HUES48 (cell line): ENCODE results near the gene RBSN.

Source experiments
- H3K27ac ChIP-seq: one replicate; pipeline ENCODE4 v1.7.0; 2013; ENCODE audit warnings: low read depth, low read length, inconsistent platforms
- H3K27me3 ChIP-seq: 2 replicates; pipeline ENCODE4 v1.6.1; 2013; ENCODE audit warnings: mild to moderate bottlenecking, low read length; ENCODE audit not compliant: control insufficient read depth, insufficient read depth
- H3K36me3 ChIP-seq: 2 replicates; pipeline ENCODE4 v1.6.1; 2013; ENCODE audit warnings: low read length; ENCODE audit not compliant: control insufficient read depth, insufficient read depth
- H3K4me1 ChIP-seq: 2 replicates; pipeline ENCODE4 v1.6.1; 2013; ENCODE audit warnings: mild to moderate bottlenecking, low read length; ENCODE audit not compliant: control insufficient read depth, insufficient read depth
- H3K4me3 ChIP-seq: 2 replicates; pipeline ENCODE4 v1.5.1; 2013; ENCODE audit warnings: mild to moderate bottlenecking, low read depth, low read length
- H3K9ac ChIP-seq: 2 replicates; pipeline ENCODE4 v1.6.1; 2013; ENCODE audit warnings: mild to moderate bottlenecking, low read depth, low read length, moderate library complexity
- H3K9me3 ChIP-seq: 2 replicates; pipeline ENCODE4 v1.6.1; 2013; ENCODE audit warnings: low read length; ENCODE audit not compliant: control insufficient read depth, insufficient read depth

The RBSN gene

DNA sequence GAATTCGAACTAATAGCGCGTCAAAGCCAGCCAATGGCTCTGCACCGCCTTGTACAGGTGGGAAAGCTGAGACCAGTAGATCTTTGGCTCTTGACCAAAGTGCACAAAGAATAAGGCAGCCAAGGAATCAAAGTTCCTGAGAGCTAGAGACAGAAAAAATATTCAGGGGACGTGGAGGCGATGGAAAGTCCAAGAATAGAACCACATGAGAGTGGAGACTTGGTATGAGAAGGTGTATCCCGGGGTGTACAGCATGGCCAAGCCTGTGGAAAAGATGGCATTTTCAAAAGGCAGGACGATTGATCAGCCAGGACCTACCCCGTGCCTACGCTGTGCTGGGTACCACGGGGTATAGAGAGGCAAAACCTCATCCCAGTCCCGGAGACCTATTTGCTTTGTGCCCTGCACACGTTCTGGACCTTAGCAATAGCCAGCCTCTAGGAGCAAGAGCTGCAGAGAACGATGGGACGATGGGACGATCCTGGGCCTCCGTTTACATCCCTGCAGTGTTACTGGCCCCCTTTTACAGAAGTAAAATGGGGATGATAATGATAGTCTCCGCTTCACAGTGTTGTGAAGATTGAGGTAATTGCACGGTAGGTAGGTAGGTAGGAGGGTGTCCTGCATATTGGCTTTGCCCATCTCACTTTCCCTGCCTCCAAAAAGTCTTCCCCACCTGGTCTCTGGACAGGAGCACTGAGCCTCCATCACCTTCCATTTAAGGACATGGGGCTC lies 583 bp upstream of the RBSN start:
- H3K9me3 ChIP-seq, result no peaks in the 10 kb centered on the region
- peak overlapping the region; percentile 18 for H3K27ac ChIP-seq
- H3K4me1 ChIP-seq, result no peaks in the 10 kb centered on the region
- H3K4me3 ChIP-seq, result peak overlapping the region; percentile 70
- H3K36me3 ChIP-seq, result peaks cover 15% of the 10 kb centered on the region
- peak overlapping the region; percentile 68 for H3K9ac ChIP-seq
- no peaks in the 10 kb centered on the region for H3K27me3 ChIP-seq

DNA sequence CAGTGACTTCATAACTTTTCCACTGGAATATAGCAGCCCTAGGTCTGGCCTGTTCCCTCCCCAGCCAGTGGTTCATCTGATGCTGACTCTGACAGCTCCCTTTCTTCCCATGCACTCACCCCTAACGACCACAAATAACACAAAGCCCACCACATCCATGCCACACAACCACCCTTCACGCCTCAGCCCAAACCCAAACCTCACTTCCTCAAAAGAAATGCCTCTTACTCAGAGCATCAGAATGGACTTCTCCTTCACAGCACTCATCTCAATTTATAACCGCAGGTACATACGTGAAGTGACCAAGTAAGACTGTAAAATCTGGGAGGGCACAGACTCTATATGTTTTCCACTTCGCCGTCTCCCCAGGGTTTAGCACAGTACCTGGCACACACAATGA lies 1.1 kb downstream of the RBSN start:
- no peaks in the 10 kb centered on the region for H3K27me3 ChIP-seq
- peaks cover 23% of the 10 kb centered on the region for H3K36me3 ChIP-seq
- H3K4me1 ChIP-seq, result no peaks in the 10 kb centered on the region
- no peaks in the 10 kb centered on the region for H3K9me3 ChIP-seq
- H3K27ac ChIP-seq, result no peak overlapping the region
- H3K4me3 ChIP-seq, result peak overlapping the region; percentile 70
- no peak overlapping the region for H3K9ac ChIP-seq

- Histone ChIP-seq H3K9ac (no peak overlapping the region), H3K27ac (no peak overlapping the region), H3K9me3 (no peaks in the 10 kb centered on the region), H3K27me3 (no peaks in the 10 kb centered on the region), H3K4me1 (no peaks in the 10 kb centered on the region), H3K36me3 (peaks cover 23% of the 10 kb centered on the region), H3K4me3 (no peak overlapping the region)
These were observed 2.9 kb downstream of the RBSN start for GRCh38 chr3:15096046-15096445.

- no peak overlapping the region for H3K4me3 ChIP-seq
- H3K4me1 ChIP-seq, result no peaks in the 10 kb centered on the region
- H3K9me3 ChIP-seq, result no peaks in the 10 kb centered on the region
- H3K36me3 ChIP-seq, result peaks cover 30% of the 10 kb centered on the region
- no peak overlapping the region for H3K27ac ChIP-seq
- no peaks in the 10 kb centered on the region for H3K27me3 ChIP-seq
- H3K9ac ChIP-seq, result no peak overlapping the region
These were observed 4.6 kb downstream of the RBSN start for GRCh38 chr3:15094187-15094875.

DNA sequence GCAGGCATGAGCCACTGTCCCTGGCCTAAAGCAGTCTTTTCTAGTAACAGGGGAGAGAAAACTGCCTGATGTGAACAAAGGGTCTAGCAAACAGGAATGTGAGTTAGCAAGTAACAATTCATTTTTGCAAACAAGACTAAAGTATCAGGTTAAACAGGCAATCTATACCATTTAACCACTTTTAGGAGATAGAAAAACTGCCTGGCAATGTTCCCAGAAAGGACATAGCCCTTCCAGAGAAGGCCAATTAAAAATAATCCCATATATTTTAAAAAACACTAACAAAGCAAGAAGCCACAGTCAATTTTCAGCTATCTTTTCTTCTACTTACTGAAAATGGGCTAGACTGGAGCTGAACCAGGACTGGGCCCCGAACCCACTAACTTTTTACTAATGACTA lies 6.3 kb downstream of the RBSN start:
- peaks cover 37% of the 10 kb centered on the region for H3K36me3 ChIP-seq
- no peaks in the 10 kb centered on the region for H3K27me3 ChIP-seq
- no peaks in the 10 kb centered on the region for H3K4me1 ChIP-seq
- no peaks in the 10 kb centered on the region for H3K9me3 ChIP-seq
- no peak overlapping the region for H3K9ac ChIP-seq
- H3K4me3 ChIP-seq, result no peak overlapping the region
- no peak overlapping the region for H3K27ac ChIP-seq

DNA sequence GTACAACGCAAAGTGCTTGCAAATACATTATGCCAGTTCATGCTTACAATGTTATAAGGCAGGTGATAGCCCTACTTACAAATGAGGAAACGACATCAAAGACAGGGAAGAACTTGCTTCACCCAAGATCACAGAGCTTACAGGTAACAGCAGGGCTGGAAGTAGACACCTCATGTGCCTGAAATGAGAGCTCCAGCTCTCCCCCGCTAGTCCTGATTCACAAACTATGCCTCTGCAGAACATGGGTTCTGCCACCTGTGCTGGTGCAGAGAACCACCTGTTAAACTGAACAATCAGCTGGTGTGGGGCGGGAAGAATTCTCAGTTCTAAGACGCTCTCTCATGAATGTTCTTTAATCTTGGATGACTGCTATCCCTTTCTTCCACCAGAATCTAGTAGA lies 7.4 kb downstream of the RBSN start:
- Histone ChIP-seq H3K9me3 (no peaks in the 10 kb centered on the region), H3K27me3 (no peaks in the 10 kb centered on the region), H3K4me1 (no peaks in the 10 kb centered on the region), H3K27ac (no peak overlapping the region), H3K36me3 (peaks cover 37% of the 10 kb centered on the region), H3K9ac (no peak overlapping the region), H3K4me3 (no peak overlapping the region)

GRCh38 chr3:15089201-15089600 lies 9.7 kb downstream of the RBSN start:
- Histone ChIP-seq H3K4me1 (no peaks in the 10 kb centered on the region), H3K27me3 (no peaks in the 10 kb centered on the region), H3K36me3 (peaks cover 35% of the 10 kb centered on the region)

DNA sequence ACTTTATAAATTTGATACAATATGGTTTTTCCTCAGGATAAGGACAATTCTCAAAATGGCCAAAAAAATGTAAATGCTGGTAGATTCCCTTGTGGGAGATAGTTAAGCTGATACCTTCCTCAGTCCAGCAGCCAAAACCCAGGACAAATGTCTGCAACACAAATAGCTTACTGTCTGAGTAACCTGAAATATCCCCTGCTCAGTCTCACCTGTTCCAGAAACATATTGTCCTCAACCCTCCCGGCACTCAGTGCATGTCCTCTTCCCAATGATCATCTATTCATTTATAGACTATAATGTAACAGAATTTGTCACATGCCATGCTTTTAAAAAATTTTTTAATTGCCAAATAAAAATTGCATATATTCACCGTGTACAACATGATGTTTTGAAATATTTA lies 12.2 kb downstream of the RBSN start:
- Histone ChIP-seq H3K9ac (no peak overlapping the region), H3K27ac (no peak overlapping the region), H3K4me3 (no peak overlapping the region), H3K27me3 (no peaks in the 10 kb centered on the region), H3K4me1 (no peaks in the 10 kb centered on the region), H3K36me3 (peaks cover 53% of the 10 kb centered on the region), H3K9me3 (no peaks in the 10 kb centered on the region)

More at GRCh38 chr3:15089201-15089600, 9.7 kb downstream of the RBSN start:
- Histone ChIP-seq H3K9me3 (no peaks in the 10 kb centered on the region), H3K9ac (no peak overlapping the region), H3K27ac (no peak overlapping the region), H3K4me3 (no peak overlapping the region)

DNA sequence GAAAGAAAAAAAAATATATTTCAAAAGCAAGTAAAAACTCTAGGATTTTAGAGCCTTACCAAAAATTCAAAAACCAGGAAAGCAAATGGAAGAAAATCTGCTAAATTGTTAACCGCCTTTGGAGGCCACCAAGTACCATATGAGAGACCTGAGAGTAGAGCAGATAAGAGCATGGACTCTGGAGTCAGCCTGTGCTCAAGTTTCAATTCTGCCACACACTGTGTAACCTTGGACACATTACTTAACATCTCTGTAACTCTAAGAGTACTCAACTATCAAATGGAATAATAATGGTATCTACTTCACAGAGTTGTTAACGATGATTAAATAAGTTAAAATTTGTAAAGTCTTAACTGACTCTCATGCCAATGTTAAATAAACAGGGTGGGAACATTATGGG lies 12.7 kb downstream of the RBSN start:
- H3K9ac ChIP-seq, result no peak overlapping the region
- H3K27me3 ChIP-seq, result no peaks in the 10 kb centered on the region
- no peaks in the 10 kb centered on the region for H3K4me1 ChIP-seq
- H3K27ac ChIP-seq, result no peak overlapping the region
- H3K36me3 ChIP-seq, result peaks cover 57% of the 10 kb centered on the region
- no peaks in the 10 kb centered on the region for H3K9me3 ChIP-seq
- H3K4me3 ChIP-seq, result no peak overlapping the region

- no peak overlapping the region for H3K9ac ChIP-seq
- no peaks in the 10 kb centered on the region for H3K4me1 ChIP-seq
- no peak overlapping the region for H3K4me3 ChIP-seq
- no peak overlapping the region for H3K27ac ChIP-seq
- H3K36me3 ChIP-seq, result peaks cover 63% of the 10 kb centered on the region
- H3K9me3 ChIP-seq, result no peaks in the 10 kb centered on the region
- H3K27me3 ChIP-seq, result no peaks in the 10 kb centered on the region
These were observed 15.7 kb downstream of the RBSN start for GRCh38 chr3:15083252-15083651.

GRCh38 chr3:15081960-15082664 lies 16.8 kb downstream of the RBSN start:
- H3K9ac ChIP-seq, result no peak overlapping the region
- no peak overlapping the region for H3K27ac ChIP-seq
- no peaks in the 10 kb centered on the region for H3K9me3 ChIP-seq
- H3K4me1 ChIP-seq, result no peaks in the 10 kb centered on the region
- H3K4me3 ChIP-seq, result no peak overlapping the region
- H3K36me3 ChIP-seq, result peaks cover 75% of the 10 kb centered on the region
- H3K27me3 ChIP-seq, result no peaks in the 10 kb centered on the region
